ENCODE measurements around the gene TRPM2. TPM values are rescaled to one million over a fixed set of nuclear protein-coding genes. Genes with fewer than 3 reads are reported as not detected.

Gene TRPM2
- total and polyA plus RNA-seq, 4 experiments from 2014 or later: 0.37 to 1.7 (median 1.3) TPM; not detected in 1

- no peaks in the 10 kb centered on the region for H3K4me1 Mint-ChIP-seq
- Histone ChIP-seq H3K36me3 (ENCODE audit: insufficient read depth, low read length) (no peaks in the 10 kb centered on the region), H3K9me3 (ENCODE audit: control insufficient read depth in 1 of 2, low read length in 2 of 2) (peaks cover 0 to 6% of the 10 kb centered on the region in 2 donors), H3K4me1 (ENCODE audit: insufficient read depth, low read length) (no peaks in the 10 kb centered on the region), H3K4me3 (ENCODE audit: low read length in 2 of 2) (no peak overlapping the region), H3K27me3 (ENCODE audit: insufficient read depth, low read length) (no peaks in the 10 kb centered on the region), H3K27ac (ENCODE audit: low read depth, low read length) (no peak overlapping the region)
- no peak for DNase-seq
- H3K27ac Mint-ChIP-seq: no peak overlapping the region
- intact Hi-C loops (cut with micrococcal nuclease): no loop called here
- H3K36me3 Mint-ChIP-seq: no peaks in the 10 kb centered on the region
- H3K27me3 Mint-ChIP-seq: no peaks in the 10 kb centered on the region
- H3K4me3 Mint-ChIP-seq: peak overlapping the region in 1 of 8 donors; percentile 45
- H3K9me3 Mint-ChIP-seq: peaks cover 0 to 12% (median 8%) of the 10 kb centered on the region in 8 donors
- ChIA-PET CTCF (ENCODE audit: partially characterized antibody) (no interaction called here), POLR2A (ENCODE audit: partially characterized antibody) (no interaction called here)
These were observed 72.0 kb downstream of the TRPM2 start for GRCh38 chr21:44425307-44425894.

GRCh38 chr21:44425895-44426662 is 72.7 kb downstream of the TRPM2 start:
- intact Hi-C loops (cut with micrococcal nuclease): no loop called here

GRCh38 chr21:44426663-44427191 is 73.3 kb downstream of the TRPM2 start:
- Mint-ChIP-seq H3K9me3 (peaks cover 0 to 23% (median 18%) of the 10 kb centered on the region in 8 donors), H3K27ac (no peak overlapping the region), H3K4me1 (no peaks in the 10 kb centered on the region), H3K4me3 (no peak overlapping the region), H3K36me3 (peaks cover 1 to 5% of the 10 kb centered on the region in 2 donors), H3K27me3 (no peaks in the 10 kb centered on the region)
- POLR2A ChIA-PET (ENCODE audit: partially characterized antibody): no interaction called here
- intact Hi-C loops (cut with micrococcal nuclease): no loop called here
- CTCF ChIA-PET (ENCODE audit: partially characterized antibody): no interaction called here
- Histone ChIP-seq H3K9me3 (ENCODE audit: control insufficient read depth in 1 of 2, low read length in 2 of 2) (peaks cover 0 to 10% of the 10 kb centered on the region in 2 donors), H3K27ac (ENCODE audit: low read depth, low read length) (no peak overlapping the region), H3K36me3 (ENCODE audit: insufficient read depth, low read length) (no peaks in the 10 kb centered on the region), H3K4me3 (ENCODE audit: low read length in 2 of 2) (no peak overlapping the region), H3K27me3 (ENCODE audit: insufficient read depth, low read length) (no peaks in the 10 kb centered on the region), H3K4me1 (ENCODE audit: insufficient read depth, low read length) (no peaks in the 10 kb centered on the region)
- DNase-seq: no peak

More at GRCh38 chr21:44425895-44426662, 72.7 kb downstream of the TRPM2 start:
- no peak for DNase-seq
- Mint-ChIP-seq H3K27ac (no peak overlapping the region), H3K4me3 (no peak overlapping the region), H3K9me3 (peaks cover 0 to 16% (median 12%) of the 10 kb centered on the region in 8 donors), H3K27me3 (no peaks in the 10 kb centered on the region), H3K4me1 (no peaks in the 10 kb centered on the region), H3K36me3 (peaks cover 0 to 3% of the 10 kb centered on the region in 2 donors)
- H3K4me3 ChIP-seq (ENCODE audit: low read length in 2 of 2): no peak overlapping the region
- ChIA-PET CTCF (ENCODE audit: partially characterized antibody) (no interaction called here), POLR2A (ENCODE audit: partially characterized antibody) (no interaction called here)
- H3K36me3 ChIP-seq (ENCODE audit: insufficient read depth, low read length): no peaks in the 10 kb centered on the region
- H3K27me3 ChIP-seq (ENCODE audit: insufficient read depth, low read length): no peaks in the 10 kb centered on the region
- no peaks in the 10 kb centered on the region for H3K4me1 ChIP-seq (ENCODE audit: insufficient read depth, low read length)
- H3K27ac ChIP-seq (ENCODE audit: low read depth, low read length): no peak overlapping the region
- peaks cover 0 to 6% of the 10 kb centered on the region in 2 donors for H3K9me3 ChIP-seq (ENCODE audit: control insufficient read depth in 1 of 2, low read length in 2 of 2)

GRCh38 chr21:44427241-44428120 is 74.1 kb downstream of the TRPM2 start:
- Histone ChIP-seq H3K27me3 (ENCODE audit: insufficient read depth, low read length) (no peaks in the 10 kb centered on the region), H3K4me1 (ENCODE audit: insufficient read depth, low read length) (no peaks in the 10 kb centered on the region), H3K9me3 (ENCODE audit: control insufficient read depth in 1 of 2, low read length in 2 of 2) (peaks cover 0 to 10% of the 10 kb centered on the region in 2 donors), H3K27ac (ENCODE audit: low read depth, low read length) (no peak overlapping the region), H3K4me3 (ENCODE audit: low read length in 2 of 2) (no peak overlapping the region), H3K36me3 (ENCODE audit: insufficient read depth, low read length) (no peaks in the 10 kb centered on the region)
- no peak for DNase-seq
- Mint-ChIP-seq H3K4me1 (no peaks in the 10 kb centered on the region), H3K27ac (peak overlapping the region in 3 of 7 donors; percentile 52 to 68 (median 64)), H3K27me3 (no peaks in the 10 kb centered on the region), H3K4me3 (no peak overlapping the region), H3K9me3 (peaks cover 0 to 29% (median 22%) of the 10 kb centered on the region in 8 donors), H3K36me3 (peaks cover 2 to 5% of the 10 kb centered on the region in 2 donors)
- ChIA-PET CTCF (ENCODE audit: partially characterized antibody) (no interaction called here), POLR2A (ENCODE audit: partially characterized antibody) (no interaction called here)
- intact Hi-C loops (cut with micrococcal nuclease): no loop called here

- peak; percentile 63 to 80 (median 66) for DNase-seq
- no peaks in the 10 kb centered on the region for H3K4me1 Mint-ChIP-seq
- peaks cover 0 to 10% of the 10 kb centered on the region in 2 donors for H3K9me3 ChIP-seq (ENCODE audit: control insufficient read depth in 1 of 2, low read length in 2 of 2)
- CTCF ChIA-PET (ENCODE audit: partially characterized antibody): no interaction called here
- intact Hi-C loops (cut with micrococcal nuclease): no loop called here
- POLR2A ChIA-PET (ENCODE audit: partially characterized antibody): no interaction called here
- H3K27me3 Mint-ChIP-seq: no peaks in the 10 kb centered on the region
- no peaks in the 10 kb centered on the region for H3K36me3 ChIP-seq (ENCODE audit: insufficient read depth, low read length)
- peaks cover 2 to 5% of the 10 kb centered on the region in 2 donors for H3K36me3 Mint-ChIP-seq
- no peaks in the 10 kb centered on the region for H3K27me3 ChIP-seq (ENCODE audit: insufficient read depth, low read length)
- H3K27ac Mint-ChIP-seq: peak overlapping the region in 1 of 7 donors; percentile 9
- no peaks in the 10 kb centered on the region for H3K4me1 ChIP-seq (ENCODE audit: insufficient read depth, low read length)
- no peak overlapping the region for H3K4me3 ChIP-seq (ENCODE audit: low read length in 2 of 2)
- H3K4me3 Mint-ChIP-seq: no peak overlapping the region
- H3K9me3 Mint-ChIP-seq: peaks cover 0 to 29% (median 22%) of the 10 kb centered on the region in 8 donors
- no peak overlapping the region for H3K27ac ChIP-seq (ENCODE audit: low read depth, low read length)
These were observed 75.0 kb downstream of the TRPM2 start for GRCh38 chr21:44428281-44428960.

- Mint-ChIP-seq H3K4me1 (no peaks in the 10 kb centered on the region), H3K27me3 (no peaks in the 10 kb centered on the region), H3K36me3 (peaks cover 2 to 7% of the 10 kb centered on the region in 2 donors), H3K9me3 (peaks cover 0 to 31% (median 22%) of the 10 kb centered on the region in 8 donors), H3K4me3 (no peak overlapping the region), H3K27ac (no peak overlapping the region)
- H3K27ac ChIP-seq (ENCODE audit: low read depth, low read length): no peak overlapping the region
- H3K9me3 ChIP-seq (ENCODE audit: control insufficient read depth in 1 of 2, low read length in 2 of 2): peaks cover 0 to 10% of the 10 kb centered on the region in 2 donors
- H3K27me3 ChIP-seq (ENCODE audit: insufficient read depth, low read length): no peaks in the 10 kb centered on the region
- ChIA-PET POLR2A (ENCODE audit: partially characterized antibody) (no interaction called here), CTCF (ENCODE audit: partially characterized antibody) (no interaction called here)
- H3K4me3 ChIP-seq (ENCODE audit: low read length in 2 of 2): no peak overlapping the region
- H3K4me1 ChIP-seq (ENCODE audit: insufficient read depth, low read length): no peaks in the 10 kb centered on the region
- intact Hi-C loops (cut with micrococcal nuclease): no loop called here
- no peaks in the 10 kb centered on the region for H3K36me3 ChIP-seq (ENCODE audit: insufficient read depth, low read length)
- no peak for DNase-seq
These were observed 76.5 kb downstream of the TRPM2 start for GRCh38 chr21:44429894-44430293.
